NCI-H446 treated with DMSO at 0.1 percent for 48 hours (cell line): ENCODE results near the gene AK5.

Experiments used
- DNase-seq: peaks from one replicate; lab custom pipeline; 2025; lab: John Stamatoyannopoulos, UW

The AK5 gene

GRCh38 chr1:77281491-77282186, at the start of gene AK5:
AK5 (plus strand) TSS chr1:77282019; CDS start chr1:77282314, 295 bp downstream.
- no peak for DNase-seq

GRCh38 chr1:77232829-77233228, 49.0 kb upstream of the AK5 start:
- DNase-seq: no peak

GRCh38 chr1:77234096-77234495, 47.7 kb upstream of the AK5 start:
- DNase-seq: no peak

- DNase-seq: no peak
Observed at GRCh38 chr1:77234943-77235342, 46.9 kb upstream of the AK5 start.

GRCh38 chr1:77238462-77238861, 43.4 kb upstream of the AK5 start:
- no peak for DNase-seq

GRCh38 chr1:77239311-77239710, 42.5 kb upstream of the AK5 start:
- no peak for DNase-seq

- DNase-seq: no peak
Observed at GRCh38 chr1:77245830-77246229, 36.0 kb upstream of the AK5 start.

GRCh38 chr1:77250126-77250525, 31.7 kb upstream of the AK5 start:
- DNase-seq: no peak

- DNase-seq: no peak
Observed at GRCh38 chr1:77253211-77253610, 28.6 kb upstream of the AK5 start.

GRCh38 chr1:77263708-77264107, 18.1 kb upstream of the AK5 start:
- no peak for DNase-seq

- no peak for DNase-seq
Observed at GRCh38 chr1:77265180-77265579, 16.6 kb upstream of the AK5 start.

- DNase-seq: no peak
Observed at GRCh38 chr1:77267035-77267434, 14.8 kb upstream of the AK5 start.

- DNase-seq: no peak
Observed at GRCh38 chr1:77271852-77272580, 9.8 kb upstream of the AK5 start.

- no peak for DNase-seq
Observed at GRCh38 chr1:77273891-77274290, 7.9 kb upstream of the AK5 start.

- no peak for DNase-seq
Observed at GRCh38 chr1:77275194-77275593, 6.6 kb upstream of the AK5 start.

- no peak for DNase-seq
Observed at GRCh38 chr1:77276941-77277340, 4.9 kb upstream of the AK5 start.

- no peak for DNase-seq
Observed at GRCh38 chr1:77279929-77280328, 1.9 kb upstream of the AK5 start.

- no peak for DNase-seq
Observed at GRCh38 chr1:77280962-77281361, 857 bp upstream of the AK5 start.

GRCh38 chr1:77282187-77282865, 507 bp downstream of the AK5 start:
- DNase-seq: no peak

- DNase-seq: no peak
Observed at GRCh38 chr1:77282866-77283539, 1.2 kb downstream of the AK5 start.

- DNase-seq: no peak
Observed at GRCh38 chr1:77283701-77284425, 2.0 kb downstream of the AK5 start.

GRCh38 chr1:77287535-77287934, 5.7 kb downstream of the AK5 start:
- no peak for DNase-seq
